Trophoblast cell (in vitro differentiated cells and primary cell): ENCODE results near the gene NDRG4.

Experiments
- DNase-seq, 2 donors: peaks; one replicate each; pipeline ENCODE4 v3.0.0-alpha.2; 2016
- H2AFZ ChIP-seq: 2 replicates; pipeline ENCODE4 v1.6.1; 2013; ENCODE audit warnings: low read length, moderate library complexity, mild to moderate bottlenecking; ENCODE audit not compliant: insufficient read depth, poor library complexity
- H2AK5ac ChIP-seq: 2 replicates; pipeline ENCODE4 v1.6.1; 2013; ENCODE audit warnings: mild to moderate bottlenecking, low read length
- H2BK120ac ChIP-seq: 2 replicates; pipeline ENCODE4 v1.6.1; 2013; ENCODE audit warnings: low read length, mild to moderate bottlenecking, moderate library complexity; ENCODE audit not compliant: insufficient read depth, poor library complexity
- H2BK12ac ChIP-seq: 2 replicates; pipeline ENCODE4 v1.6.1; 2013; ENCODE audit warnings: mild to moderate bottlenecking, low read length, moderate library complexity
- H2BK5ac ChIP-seq: 2 replicates; pipeline ENCODE4 v1.6.1; 2013; ENCODE audit warnings: low read length, low read depth, moderate library complexity, mild to moderate bottlenecking; ENCODE audit not compliant: poor library complexity
- H3K14ac ChIP-seq: 2 replicates; pipeline ENCODE4 v1.6.1; 2013; ENCODE audit warnings: mild to moderate bottlenecking, low read length
- H3K18ac ChIP-seq: 2 replicates; pipeline ENCODE4 v1.6.1; 2013; ENCODE audit warnings: mild to moderate bottlenecking, low read length
- H3K23ac ChIP-seq: 2 replicates; pipeline ENCODE4 v1.6.1; 2013; ENCODE audit warnings: low read length
- H3K27ac ChIP-seq: 2 replicates; pipeline ENCODE4 v1.5.1; 2013; ENCODE audit warnings: low read depth, mild to moderate bottlenecking, inconsistent platforms, low read length, moderate library complexity
- H3K27me3 ChIP-seq: 2 replicates; pipeline ENCODE4 v1.6.1; 2013; ENCODE audit warnings: inconsistent platforms, mild to moderate bottlenecking, low read length, moderate library complexity; ENCODE audit not compliant: insufficient read depth
- H3K36me3 ChIP-seq, 2 experiments: 1 replicate in 1 of 2; 2 replicates in 1 of 2; pipeline ENCODE4 v1.6.1; 2013; ENCODE audit warnings: low read length in 2 of 2, mild to moderate bottlenecking in 2 of 2, moderate library complexity in 1 of 2; ENCODE audit not compliant: insufficient read depth in 2 of 2, control insufficient read depth in 1 of 2
- H3K4ac ChIP-seq: 2 replicates; pipeline ENCODE4 v1.6.1; 2013; ENCODE audit warnings: low read depth, mild to moderate bottlenecking, low read length, moderate library complexity
- H3K4me1 ChIP-seq, 2 experiments: 1 replicate in 1 of 2; 2 replicates in 1 of 2; pipeline ENCODE4 v1.6.1; 2013; ENCODE audit warnings: low read length in 2 of 2, mild to moderate bottlenecking in 2 of 2, moderate library complexity in 1 of 2; ENCODE audit not compliant: insufficient read depth in 2 of 2, control insufficient read depth in 1 of 2
- H3K4me2 ChIP-seq: 2 replicates; pipeline ENCODE4 v1.6.1; 2013; ENCODE audit warnings: inconsistent platforms, mild to moderate bottlenecking, low read length, moderate library complexity
- H3K4me3 ChIP-seq: 2 replicates; pipeline ENCODE4 v1.5.1; 2013; ENCODE audit warnings: mild to moderate bottlenecking, low read depth, low read length, inconsistent platforms
- H3K79me1 ChIP-seq: one replicate; pipeline ENCODE4 v1.6.1; 2013; ENCODE audit warnings: low read length
- H3K79me2 ChIP-seq: 2 replicates; pipeline ENCODE4 v1.6.1; 2013; ENCODE audit warnings: low read length, mild to moderate bottlenecking; ENCODE audit not compliant: control insufficient read depth, insufficient read depth, poor library complexity
- H3K9ac ChIP-seq: 2 replicates; pipeline ENCODE4 v1.6.1; 2013; ENCODE audit warnings: mild to moderate bottlenecking, low read length
- H3K9me3 ChIP-seq: 2 replicates; pipeline ENCODE4 v1.6.1; 2013; ENCODE audit warnings: low read depth, mild to moderate bottlenecking, control low read depth, inconsistent platforms, low read length; ENCODE audit not compliant: insufficient read depth
- H4K12ac ChIP-seq: 2 replicates; pipeline ENCODE4 v1.6.1; 2013; ENCODE audit warnings: low read depth, mild to moderate bottlenecking, low read length, moderate library complexity
- H4K8ac ChIP-seq: 2 replicates; pipeline ENCODE4 v1.6.1; 2013; ENCODE audit warnings: low read depth, mild to moderate bottlenecking, low read length, moderate library complexity
- H4K91ac ChIP-seq: one replicate; pipeline ENCODE4 v1.6.1; 2013; ENCODE audit warnings: low read depth, mild to moderate bottlenecking, low read length, moderate library complexity
- WGBS: extraction: QIAGEN DNeasy Blood & Tissue Kit; methylation state at CpG from one replicate; pipeline ENCODE4 v1.1.7; 2013; ENCODE audit warnings: missing lambda C conversion rate; ENCODE audit not compliant: insufficient read length, insufficient coverage; ENCODE audit errors: extremely low coverage; 5-methylcytosine and 5-hydroxymethylcytosine counted together

The NDRG4 gene

GRCh38 chr16:58452640-58453039 lies 47.3 kb upstream of the NDRG4 start:
- H3K27me3 ChIP-seq = no peaks in the 10 kb centered on the region

GRCh38 chr16:58454178-58454577 lies 45.8 kb upstream of the NDRG4 start:
- Histone ChIP-seq H3K9ac (no peak overlapping the region), H2BK5ac (no peak overlapping the region), H3K36me3 (no peaks in the 10 kb centered on the region), H3K18ac (no peak overlapping the region), H3K9me3 (no peaks in the 10 kb centered on the region), H3K27me3 (no peaks in the 10 kb centered on the region), H2AK5ac (no peak overlapping the region), H4K8ac (no peak overlapping the region), H3K79me2 (no peaks in the 10 kb centered on the region), H3K27ac (no peak overlapping the region), H4K91ac (no peak overlapping the region), H3K4me1 (no peaks in the 10 kb centered on the region), H2AFZ (no peak overlapping the region), H3K4me2 (no peak overlapping the region), H2BK12ac (no peak overlapping the region), H3K14ac (no peak overlapping the region), H3K23ac (no peak overlapping the region), H2BK120ac (no peak overlapping the region), H3K79me1 (no peaks in the 10 kb centered on the region), H3K4ac (no peak overlapping the region), H3K4me3 (no peak overlapping the region), H4K12ac (no peak overlapping the region)
- no peak for DNase-seq
- no CpG with 5 or more reads among the region's 2 CpGs for WGBS

More at GRCh38 chr16:58452640-58453039, 47.3 kb upstream of the NDRG4 start:
- no peak overlapping the region for H2BK12ac ChIP-seq
- no peak overlapping the region for H4K91ac ChIP-seq
- H2AK5ac ChIP-seq = no peak overlapping the region
- H3K79me1 ChIP-seq = no peaks in the 10 kb centered on the region
- no peak overlapping the region for H3K27ac ChIP-seq
- H3K14ac ChIP-seq = no peak overlapping the region
- no peak overlapping the region for H4K12ac ChIP-seq
- H3K23ac ChIP-seq = no peak overlapping the region
- no peak overlapping the region for H3K4ac ChIP-seq
- no peaks in the 10 kb centered on the region for H3K36me3 ChIP-seq
- H3K4me3 ChIP-seq = no peak overlapping the region
- no CpG with 5 or more reads among the region's 3 CpGs for WGBS
- no peak overlapping the region for H4K8ac ChIP-seq
- no peak overlapping the region for H3K18ac ChIP-seq
- DNase-seq = no peak
- no peaks in the 10 kb centered on the region for H3K79me2 ChIP-seq
- no peak overlapping the region for H2AFZ ChIP-seq
- H2BK5ac ChIP-seq = no peak overlapping the region
- no peak overlapping the region for H2BK120ac ChIP-seq
- H3K4me1 ChIP-seq = no peaks in the 10 kb centered on the region
- no peaks in the 10 kb centered on the region for H3K9me3 ChIP-seq
- no peak overlapping the region for H3K4me2 ChIP-seq
- H3K9ac ChIP-seq = no peak overlapping the region

GRCh38 chr16:58454856-58455255 lies 45.1 kb upstream of the NDRG4 start:
- no peaks in the 10 kb centered on the region for H3K9me3 ChIP-seq
- H3K4me2 ChIP-seq = no peak overlapping the region
- H3K79me1 ChIP-seq = no peaks in the 10 kb centered on the region
- no peak overlapping the region for H3K14ac ChIP-seq
- no peak overlapping the region for H2AK5ac ChIP-seq
- H3K4ac ChIP-seq = no peak overlapping the region
- H4K12ac ChIP-seq = no peak overlapping the region
- H4K91ac ChIP-seq = no peak overlapping the region
- H4K8ac ChIP-seq = no peak overlapping the region
- no peaks in the 10 kb centered on the region for H3K79me2 ChIP-seq
- no peak overlapping the region for H2AFZ ChIP-seq
- H3K18ac ChIP-seq = no peak overlapping the region
- no peaks in the 10 kb centered on the region for H3K27me3 ChIP-seq
- H3K27ac ChIP-seq = no peak overlapping the region
- H3K4me1 ChIP-seq = no peaks in the 10 kb centered on the region
- DNase-seq = no peak
- no CpG with 5 or more reads among the region's 5 CpGs for WGBS
- H2BK120ac ChIP-seq = no peak overlapping the region
- no peak overlapping the region for H2BK5ac ChIP-seq
- no peak overlapping the region for H3K9ac ChIP-seq
- no peak overlapping the region for H2BK12ac ChIP-seq
- H3K36me3 ChIP-seq = no peaks in the 10 kb centered on the region
- H3K4me3 ChIP-seq = no peak overlapping the region
- H3K23ac ChIP-seq = no peak overlapping the region

- Histone ChIP-seq H3K27ac (no peak overlapping the region), H2AFZ (no peak overlapping the region), H3K4me3 (no peak overlapping the region), H2BK5ac (no peak overlapping the region), H3K79me2 (no peaks in the 10 kb centered on the region), H3K4ac (no peak overlapping the region), H2AK5ac (no peak overlapping the region), H2BK120ac (no peak overlapping the region), H3K4me2 (no peak overlapping the region), H3K18ac (no peak overlapping the region), H3K14ac (no peak overlapping the region), H4K91ac (no peak overlapping the region), H3K9me3 (no peaks in the 10 kb centered on the region), H3K9ac (no peak overlapping the region), H3K27me3 (no peaks in the 10 kb centered on the region), H2BK12ac (no peak overlapping the region), H3K4me1 (no peaks in the 10 kb centered on the region), H3K79me1 (no peaks in the 10 kb centered on the region), H4K12ac (no peak overlapping the region), H3K23ac (no peak overlapping the region), H4K8ac (no peak overlapping the region), H3K36me3 (no peaks in the 10 kb centered on the region)
- no CpG with 5 or more reads among the region's 2 CpGs for WGBS
- no peak for DNase-seq
These were observed 44.2 kb upstream of the NDRG4 start for GRCh38 chr16:58455750-58456149.
